Fibroblast of lung (primary cell): ENCODE data around the gene NOP56.

ENCODE experiments used
- CTCF ChIP-seq, 2 donors: IDR thresholded peaks in 1 of 2; conservative IDR thresholded peaks in 1 of 2; 1 replicate in 1 of 2; 2 replicates in 1 of 2; pipeline ENCODE4 v1.5.1; 2011 to 2012; ENCODE audit warnings: low read length in 2 of 2, control low read depth in 1 of 2, inconsistent platforms in 1 of 2, low read depth in 1 of 2, mild to moderate bottlenecking in 1 of 2
- EZH2 ChIP-seq: IDR thresholded peaks from 2 replicates; pipeline ENCODE4 v1.5.1; 2012; ENCODE audit warnings: low read length, control low read depth, mild to moderate bottlenecking; ENCODE audit errors: missing control alignments

GRCh38 chr20:2663364-2663886 is 11.0 kb downstream of the NOP56 start:
- TF ChIP-seq CTCF (conservative IDR thresholded peaks at IDR 0.05 in 1 of 2, IDR thresholded peaks at IDR 0.05 in 1 of 2; ENCODE audit: low read depth in 1 of 2, low read length in 2 of 2), result no peak
- TF ChIP-seq EZH2, result no peak
